Effector CD4-positive, alpha-beta T cell (primary cell): ENCODE results near the gene IQCM.
"Not testable (repeated sequence)": the region's sequence is repeated elsewhere in the genome, so short reads cannot be mapped to it uniquely, and the experiment has no call there.

Source experiments
- DNase-seq: peaks from one replicate; pipeline ENCODE4 v3.0.0-alpha.2; 2020

Gene IQCM

DNA sequence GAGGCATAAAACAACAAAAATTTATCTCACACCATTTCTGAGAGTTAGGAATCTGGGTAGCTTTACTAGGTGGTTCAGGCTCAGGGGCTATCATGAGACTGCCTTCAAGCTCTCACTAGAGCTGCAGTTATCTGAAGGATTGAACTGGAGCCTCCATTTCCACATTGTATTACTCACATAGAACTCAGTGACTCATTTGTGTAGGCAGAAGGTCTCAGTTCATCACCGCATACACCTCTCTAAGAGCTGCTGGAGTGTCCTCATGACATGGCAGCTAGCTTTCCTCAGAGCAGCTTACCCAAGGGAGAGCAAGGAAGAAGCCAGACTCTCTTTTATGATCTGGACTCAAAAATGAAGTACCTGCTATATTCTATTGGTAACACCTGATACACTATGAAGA lies 389.2 kb downstream of the IQCM start:
- DNase-seq, result no peak

DNA sequence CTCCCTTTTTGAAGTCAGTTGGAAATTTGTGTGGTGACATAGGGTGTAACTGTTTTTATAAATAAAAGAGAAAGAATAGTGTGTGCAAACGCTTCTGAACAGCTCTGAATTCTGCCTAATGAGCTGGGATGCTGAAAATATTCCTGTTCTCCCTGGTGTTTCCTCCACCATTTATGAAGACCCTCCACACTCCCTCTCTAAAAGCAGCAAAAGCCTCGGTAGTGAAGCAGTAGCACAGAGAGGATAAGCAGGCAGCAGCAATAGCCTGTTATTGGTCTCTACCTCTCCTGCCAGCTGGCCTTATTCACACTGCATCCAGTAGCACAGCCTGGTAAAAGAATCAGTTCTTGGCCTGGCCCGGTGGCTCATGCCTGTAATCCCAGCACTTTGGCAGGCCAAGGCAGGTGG lies 406.1 kb downstream of the IQCM start:
- no peak for DNase-seq

- no peak for DNase-seq
Measured at GRCh38 chr4:149409146-149409545, 406.5 kb downstream of the IQCM start.

DNA sequence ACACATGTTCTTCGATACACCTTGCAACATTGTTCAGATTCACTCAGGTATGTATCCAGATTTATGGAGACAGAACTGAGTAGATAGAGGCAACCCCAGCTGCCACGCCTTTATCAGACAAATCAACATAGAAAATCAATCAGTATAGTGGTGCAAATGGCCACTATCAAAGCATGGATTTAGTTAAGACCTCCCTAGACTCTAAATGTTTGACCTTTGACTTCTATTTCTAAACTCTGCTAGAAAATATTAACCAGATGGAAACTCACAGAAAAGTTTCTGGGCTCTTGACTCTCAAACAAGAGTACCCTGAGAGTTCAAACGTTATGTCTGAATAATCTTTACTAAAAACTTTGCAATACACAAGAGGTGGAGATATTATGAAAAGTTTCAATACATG lies 411.5 kb downstream of the IQCM start:
- DNase-seq, result no peak

DNA sequence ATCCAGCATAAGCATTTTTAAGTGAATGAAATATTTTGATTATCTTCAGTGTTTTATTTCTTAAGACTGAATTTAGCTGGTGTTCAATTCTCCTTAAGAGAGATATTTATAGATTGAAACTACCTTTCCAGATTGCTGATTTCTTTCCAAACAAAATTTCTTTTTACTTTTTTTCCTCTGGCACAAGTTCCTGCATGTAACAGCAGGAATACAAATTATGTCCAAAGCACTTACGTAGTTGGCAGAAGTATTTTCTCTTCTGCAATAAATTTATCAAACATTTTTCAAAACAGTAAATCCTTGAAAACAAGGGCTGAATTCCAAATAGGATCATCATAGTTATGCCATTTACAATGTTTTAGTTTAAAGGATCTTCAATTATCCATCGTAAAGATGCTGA lies 412.6 kb downstream of the IQCM start:
- no peak for DNase-seq

DNA sequence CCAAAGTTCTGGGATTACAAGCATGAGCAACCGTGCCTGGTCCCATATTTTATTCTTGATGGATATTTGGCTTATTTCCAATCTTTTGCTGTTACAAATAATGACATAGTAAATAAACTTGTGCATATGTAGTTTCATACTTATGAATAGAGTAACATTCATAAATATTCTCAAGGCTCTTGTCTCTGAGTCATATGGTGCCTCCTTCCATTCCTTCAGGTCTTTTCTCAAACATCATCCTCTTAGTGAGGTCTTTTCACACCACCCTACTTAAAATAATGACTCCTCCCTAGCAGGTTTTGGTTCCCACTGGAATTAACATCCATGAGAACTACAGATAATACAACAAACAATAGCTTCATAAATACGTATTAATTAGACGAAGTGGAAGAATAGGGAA lies 416.6 kb downstream of the IQCM start:
- DNase-seq, result no peak

DNA sequence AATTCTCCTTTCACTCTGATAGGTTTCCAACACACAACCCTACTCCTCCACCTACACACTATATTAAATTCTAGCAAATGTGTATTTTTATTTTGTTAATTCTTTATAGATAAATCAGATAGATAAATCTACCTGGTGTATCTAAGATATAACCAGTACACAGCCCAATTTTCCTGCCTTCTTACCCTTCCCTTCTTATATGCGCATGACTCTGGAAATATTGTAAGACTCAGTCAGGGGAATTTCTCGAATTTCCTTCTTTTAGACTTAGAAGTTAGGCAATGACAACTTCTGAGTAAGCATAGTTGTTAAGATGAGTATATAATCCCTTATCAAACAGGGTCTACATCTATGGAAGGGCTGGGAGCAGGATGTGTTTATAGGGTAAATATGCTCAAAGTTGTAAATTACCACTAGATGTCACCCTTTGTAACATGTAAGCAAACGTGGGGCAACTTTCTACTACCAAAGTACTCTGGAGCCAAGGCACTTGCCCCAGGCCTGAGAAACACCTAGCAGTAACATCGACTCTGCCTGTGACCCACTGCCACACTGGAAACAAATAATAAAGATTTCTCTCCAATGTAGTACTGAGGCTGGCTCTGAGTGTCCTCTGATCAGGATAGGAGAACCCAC lies 444.7 kb downstream of the IQCM start:
- no peak for DNase-seq

- DNase-seq, result no peak
Measured at GRCh38 chr4:149370002-149370401, 445.6 kb downstream of the IQCM start.

- DNase-seq, result no peak
Measured at GRCh38 chr4:149353241-149353640, 462.4 kb downstream of the IQCM start.

DNA sequence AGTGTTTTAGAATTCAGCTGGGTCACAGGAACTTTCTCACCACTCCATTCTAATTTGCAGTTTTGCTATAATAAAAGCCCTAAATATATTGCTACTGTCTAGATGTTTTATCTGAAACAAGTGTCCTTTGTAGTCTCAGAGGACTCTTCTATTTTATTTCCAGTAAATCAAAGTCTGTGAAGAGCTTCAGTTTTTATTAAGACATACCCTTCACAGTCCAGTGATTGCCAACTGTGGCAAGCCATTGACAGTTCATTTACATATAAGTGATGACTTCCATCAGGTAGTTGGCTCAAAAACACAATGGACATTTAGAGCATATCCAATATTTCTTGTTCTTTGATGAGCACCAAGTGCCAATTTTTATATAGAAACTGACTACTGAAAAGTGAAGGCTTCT lies 466.1 kb downstream of the IQCM start:
- no peak for DNase-seq

GRCh38 chr4:149347139-149347538 lies 468.5 kb downstream of the IQCM start:
- no peak for DNase-seq

- DNase-seq, result no peak
Measured at GRCh38 chr4:149345424-149345823, 470.2 kb downstream of the IQCM start.

DNA sequence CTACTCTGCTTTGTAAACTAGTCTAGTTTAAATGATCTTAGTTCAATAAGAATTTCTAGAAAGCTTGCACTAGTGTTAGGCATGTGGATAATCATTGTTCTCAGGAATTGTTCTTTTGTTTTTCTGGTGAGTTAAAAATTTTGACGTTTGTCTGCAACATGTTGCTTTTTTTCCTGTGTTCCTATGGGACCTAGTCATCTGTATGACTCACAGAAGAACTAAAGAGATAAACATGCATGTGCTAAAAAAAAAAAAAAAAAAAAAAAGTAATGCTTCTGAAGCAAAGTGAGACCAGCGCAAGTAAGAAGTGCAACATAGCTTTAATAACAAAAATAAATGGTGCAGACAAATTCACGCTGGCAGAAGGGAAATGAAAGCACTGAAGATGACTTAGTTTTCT lies 471.2 kb downstream of the IQCM start:
- DNase-seq, result no peak

- no peak for DNase-seq
Measured at GRCh38 chr4:149343614-149344013, 472.0 kb downstream of the IQCM start.

GRCh38 chr4:149341117-149341516 lies 474.5 kb downstream of the IQCM start:
- DNase-seq, result not testable (repeated sequence)

DNA sequence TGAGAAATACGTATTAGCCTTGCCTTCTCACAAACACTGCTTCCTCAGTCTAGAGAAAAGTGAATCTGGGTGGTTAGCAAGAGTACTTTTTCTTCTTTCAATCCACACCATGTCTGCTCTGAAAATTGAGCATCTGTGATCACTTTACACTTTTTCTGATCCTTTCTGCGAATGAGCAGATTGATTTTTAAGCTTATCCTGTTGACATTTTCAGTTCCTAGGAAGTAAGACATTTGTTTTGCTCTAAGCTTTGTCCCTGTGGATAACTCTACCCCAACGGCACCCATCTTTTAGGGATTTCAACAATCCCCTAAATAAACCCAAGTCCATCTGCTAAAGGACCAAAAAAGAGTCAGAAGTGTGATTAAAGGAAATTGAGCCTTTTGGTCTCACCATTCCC lies 487.5 kb downstream of the IQCM start:
- DNase-seq, result no peak

DNA sequence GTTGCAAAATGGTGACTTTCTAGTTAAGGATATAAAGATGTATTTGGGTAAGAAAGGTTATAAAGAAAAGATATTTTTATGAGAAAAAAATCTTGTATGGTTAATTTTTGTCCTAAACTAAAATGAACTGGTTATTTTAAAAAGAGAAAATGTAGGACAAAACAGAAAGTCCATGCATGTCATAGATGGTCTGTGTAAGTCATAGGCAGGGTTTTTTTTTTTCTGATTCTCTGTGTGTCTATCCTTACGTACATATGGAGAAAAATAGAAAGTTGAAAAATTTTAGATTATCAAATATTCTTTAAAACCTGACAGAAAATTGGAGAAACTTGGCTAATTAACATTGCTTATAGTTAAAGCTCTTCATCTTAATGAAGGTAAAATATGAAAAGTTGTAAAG lies 493.4 kb downstream of the IQCM start:
- DNase-seq, result no peak

DNA sequence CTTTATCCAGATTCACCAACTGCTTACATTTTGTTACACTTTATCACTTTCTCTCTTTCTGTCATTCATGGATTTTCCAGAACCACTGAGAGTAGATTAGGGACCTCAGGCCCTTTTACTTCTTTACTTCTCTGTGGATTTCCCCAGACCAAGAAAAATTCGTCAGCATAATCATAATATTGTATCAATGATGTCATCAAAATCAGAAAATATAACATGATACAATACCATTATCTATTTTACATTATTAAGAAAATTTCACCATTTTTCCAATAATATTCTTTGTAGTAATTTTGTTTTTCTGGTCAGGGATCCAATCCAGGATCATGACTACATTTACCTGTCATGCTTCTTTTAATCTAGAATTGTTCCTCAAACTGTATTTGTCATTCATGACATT lies 494.2 kb downstream of the IQCM start:
- no peak for DNase-seq

- DNase-seq, result no peak
Measured at GRCh38 chr4:149311076-149311475, 504.6 kb downstream of the IQCM start.

GRCh38 chr4:149306537-149306936 lies 509.1 kb downstream of the IQCM start:
- no peak for DNase-seq
